Trophoblast cell (in vitro differentiated cells and primary cell): ENCODE data around the gene CD8B.

Experiments used
- DNase-seq, 2 donors: peaks; one replicate each; pipeline ENCODE4 v3.0.0-alpha.2; 2016
- H2AFZ ChIP-seq: 2 replicates; pipeline ENCODE4 v1.6.1; 2013; ENCODE audit warnings: low read length, moderate library complexity, mild to moderate bottlenecking; ENCODE audit not compliant: insufficient read depth, poor library complexity
- H2AK5ac ChIP-seq: 2 replicates; pipeline ENCODE4 v1.6.1; 2013; ENCODE audit warnings: mild to moderate bottlenecking, low read length
- H2BK120ac ChIP-seq: 2 replicates; pipeline ENCODE4 v1.6.1; 2013; ENCODE audit warnings: low read length, mild to moderate bottlenecking, moderate library complexity; ENCODE audit not compliant: insufficient read depth, poor library complexity
- H2BK12ac ChIP-seq: 2 replicates; pipeline ENCODE4 v1.6.1; 2013; ENCODE audit warnings: mild to moderate bottlenecking, low read length, moderate library complexity
- H2BK5ac ChIP-seq: 2 replicates; pipeline ENCODE4 v1.6.1; 2013; ENCODE audit warnings: low read length, low read depth, moderate library complexity, mild to moderate bottlenecking; ENCODE audit not compliant: poor library complexity
- H3K14ac ChIP-seq: 2 replicates; pipeline ENCODE4 v1.6.1; 2013; ENCODE audit warnings: mild to moderate bottlenecking, low read length
- H3K18ac ChIP-seq: 2 replicates; pipeline ENCODE4 v1.6.1; 2013; ENCODE audit warnings: mild to moderate bottlenecking, low read length
- H3K23ac ChIP-seq: 2 replicates; pipeline ENCODE4 v1.6.1; 2013; ENCODE audit warnings: low read length
- H3K27ac ChIP-seq: 2 replicates; pipeline ENCODE4 v1.5.1; 2013; ENCODE audit warnings: low read depth, mild to moderate bottlenecking, inconsistent platforms, low read length, moderate library complexity
- H3K27me3 ChIP-seq: 2 replicates; pipeline ENCODE4 v1.6.1; 2013; ENCODE audit warnings: inconsistent platforms, mild to moderate bottlenecking, low read length, moderate library complexity; ENCODE audit not compliant: insufficient read depth
- H3K36me3 ChIP-seq, 2 experiments: 1 replicate in 1 of 2; 2 replicates in 1 of 2; pipeline ENCODE4 v1.6.1; 2013; ENCODE audit warnings: low read length in 2 of 2, mild to moderate bottlenecking in 2 of 2, moderate library complexity in 1 of 2; ENCODE audit not compliant: insufficient read depth in 2 of 2, control insufficient read depth in 1 of 2
- H3K4ac ChIP-seq: 2 replicates; pipeline ENCODE4 v1.6.1; 2013; ENCODE audit warnings: low read depth, mild to moderate bottlenecking, low read length, moderate library complexity
- H3K4me1 ChIP-seq, 2 experiments: 1 replicate in 1 of 2; 2 replicates in 1 of 2; pipeline ENCODE4 v1.6.1; 2013; ENCODE audit warnings: low read length in 2 of 2, mild to moderate bottlenecking in 2 of 2, moderate library complexity in 1 of 2; ENCODE audit not compliant: insufficient read depth in 2 of 2, control insufficient read depth in 1 of 2
- H3K4me2 ChIP-seq: 2 replicates; pipeline ENCODE4 v1.6.1; 2013; ENCODE audit warnings: inconsistent platforms, mild to moderate bottlenecking, low read length, moderate library complexity
- H3K4me3 ChIP-seq: 2 replicates; pipeline ENCODE4 v1.5.1; 2013; ENCODE audit warnings: mild to moderate bottlenecking, low read depth, low read length, inconsistent platforms
- H3K79me1 ChIP-seq: one replicate; pipeline ENCODE4 v1.6.1; 2013; ENCODE audit warnings: low read length
- H3K79me2 ChIP-seq: 2 replicates; pipeline ENCODE4 v1.6.1; 2013; ENCODE audit warnings: low read length, mild to moderate bottlenecking; ENCODE audit not compliant: control insufficient read depth, insufficient read depth, poor library complexity
- H3K9ac ChIP-seq: 2 replicates; pipeline ENCODE4 v1.6.1; 2013; ENCODE audit warnings: mild to moderate bottlenecking, low read length
- H3K9me3 ChIP-seq: 2 replicates; pipeline ENCODE4 v1.6.1; 2013; ENCODE audit warnings: low read depth, mild to moderate bottlenecking, control low read depth, inconsistent platforms, low read length; ENCODE audit not compliant: insufficient read depth
- H4K12ac ChIP-seq: 2 replicates; pipeline ENCODE4 v1.6.1; 2013; ENCODE audit warnings: low read depth, mild to moderate bottlenecking, low read length, moderate library complexity
- H4K8ac ChIP-seq: 2 replicates; pipeline ENCODE4 v1.6.1; 2013; ENCODE audit warnings: low read depth, mild to moderate bottlenecking, low read length, moderate library complexity
- H4K91ac ChIP-seq: one replicate; pipeline ENCODE4 v1.6.1; 2013; ENCODE audit warnings: low read depth, mild to moderate bottlenecking, low read length, moderate library complexity
- whole genome bisulfite sequencing: extraction: QIAGEN DNeasy Blood & Tissue Kit; methylation state at CpG from one replicate; pipeline ENCODE4 v1.1.7; 2013; ENCODE audit warnings: missing lambda C conversion rate; ENCODE audit not compliant: insufficient read length, insufficient coverage; ENCODE audit errors: extremely low coverage; 5-methylcytosine and 5-hydroxymethylcytosine counted together

Gene CD8B

GRCh38 chr2:86783615-86784339, 77.9 kb downstream of the CD8B start:
- no peaks in the 10 kb centered on the region for H3K4me1 ChIP-seq
- peaks cover 10% of the 10 kb centered on the region for H3K27me3 ChIP-seq
- H2BK12ac ChIP-seq = no peak overlapping the region
- no peaks in the 10 kb centered on the region for H3K79me1 ChIP-seq
- H3K4ac ChIP-seq = no peak overlapping the region
- H3K9me3 ChIP-seq = peaks cover 3% of the 10 kb centered on the region
- no peak overlapping the region for H2AFZ ChIP-seq
- H3K27ac ChIP-seq = no peak overlapping the region
- no peak overlapping the region for H2BK120ac ChIP-seq
- no peak overlapping the region for H4K8ac ChIP-seq
- no peak overlapping the region for H3K18ac ChIP-seq
- H2BK5ac ChIP-seq = no peak overlapping the region
- H4K12ac ChIP-seq = no peak overlapping the region
- H3K4me3 ChIP-seq = no peak overlapping the region
- no peak for DNase-seq
- H3K4me2 ChIP-seq = no peak overlapping the region
- no peak overlapping the region for H3K9ac ChIP-seq
- H2AK5ac ChIP-seq = no peak overlapping the region
- no peak overlapping the region for H4K91ac ChIP-seq
- no peaks in the 10 kb centered on the region for H3K36me3 ChIP-seq
- no peaks in the 10 kb centered on the region for H3K79me2 ChIP-seq
- no peak overlapping the region for H3K14ac ChIP-seq
- H3K23ac ChIP-seq = no peak overlapping the region
- no CpG with 5 or more reads among the region's 8 CpGs for WGBS

- H2BK5ac ChIP-seq = no peak overlapping the region
- WGBS = no CpG with 5 or more reads among the region's 7 CpGs
- H2AK5ac ChIP-seq = no peak overlapping the region
- no peak overlapping the region for H3K14ac ChIP-seq
- no peak overlapping the region for H2AFZ ChIP-seq
- H4K12ac ChIP-seq = no peak overlapping the region
- peaks cover 1% of the 10 kb centered on the region for H3K9me3 ChIP-seq
- H3K4me3 ChIP-seq = no peak overlapping the region
- no peaks in the 10 kb centered on the region for H3K79me2 ChIP-seq
- no peaks in the 10 kb centered on the region for H3K79me1 ChIP-seq
- no peak overlapping the region for H3K18ac ChIP-seq
- no peak overlapping the region for H3K23ac ChIP-seq
- no peak overlapping the region for H4K8ac ChIP-seq
- no peak overlapping the region for H3K4me2 ChIP-seq
- H3K9ac ChIP-seq = no peak overlapping the region
- H3K4me1 ChIP-seq = no peaks in the 10 kb centered on the region
- H3K27me3 ChIP-seq = peaks cover 3% of the 10 kb centered on the region
- no peak overlapping the region for H2BK120ac ChIP-seq
- no peak overlapping the region for H4K91ac ChIP-seq
- no peak overlapping the region for H2BK12ac ChIP-seq
- no peak for DNase-seq
- H3K4ac ChIP-seq = no peak overlapping the region
- H3K27ac ChIP-seq = no peak overlapping the region
- no peaks in the 10 kb centered on the region for H3K36me3 ChIP-seq
These were observed 78.9 kb downstream of the CD8B start for GRCh38 chr2:86782748-86783147.

- H3K9me3 ChIP-seq = peaks cover 1% of the 10 kb centered on the region
- no peak overlapping the region for H3K4ac ChIP-seq
- no peak overlapping the region for H4K8ac ChIP-seq
- H3K4me2 ChIP-seq = no peak overlapping the region
- H3K9ac ChIP-seq = no peak overlapping the region
- H3K18ac ChIP-seq = no peak overlapping the region
- no peak overlapping the region for H2AK5ac ChIP-seq
- H2BK5ac ChIP-seq = no peak overlapping the region
- no peaks in the 10 kb centered on the region for H3K36me3 ChIP-seq
- H2AFZ ChIP-seq = no peak overlapping the region
- no peak overlapping the region for H3K4me3 ChIP-seq
- no peaks in the 10 kb centered on the region for H3K79me2 ChIP-seq
- no peak overlapping the region for H2BK12ac ChIP-seq
- H3K4me1 ChIP-seq = no peaks in the 10 kb centered on the region
- H3K23ac ChIP-seq = no peak overlapping the region
- no peak for DNase-seq
- no peaks in the 10 kb centered on the region for H3K79me1 ChIP-seq
- H4K91ac ChIP-seq = no peak overlapping the region
- no peak overlapping the region for H2BK120ac ChIP-seq
- no peak overlapping the region for H4K12ac ChIP-seq
- no peak overlapping the region for H3K14ac ChIP-seq
- no peak overlapping the region for H3K27ac ChIP-seq
- no peaks in the 10 kb centered on the region for H3K27me3 ChIP-seq
- WGBS = no CpG with 5 or more reads among the region's 9 CpGs
These were observed 80.3 kb downstream of the CD8B start for GRCh38 chr2:86781363-86781762.

- Histone ChIP-seq H2BK12ac (no peak overlapping the region), H3K36me3 (no peaks in the 10 kb centered on the region), H3K23ac (no peak overlapping the region), H2BK120ac (no peak overlapping the region), H3K4me2 (no peak overlapping the region), H3K79me2 (no peaks in the 10 kb centered on the region), H2AK5ac (no peak overlapping the region), H2AFZ (no peak overlapping the region), H3K4me3 (no peak overlapping the region), H3K18ac (no peak overlapping the region), H4K8ac (no peak overlapping the region), H3K14ac (no peak overlapping the region), H2BK5ac (no peak overlapping the region), H4K12ac (no peak overlapping the region), H4K91ac (no peak overlapping the region), H3K79me1 (no peaks in the 10 kb centered on the region), H3K27me3 (no peaks in the 10 kb centered on the region), H3K9me3 (peaks cover 1% of the 10 kb centered on the region), H3K4ac (no peak overlapping the region), H3K9ac (no peak overlapping the region), H3K4me1 (no peaks in the 10 kb centered on the region), H3K27ac (no peak overlapping the region)
- no CpG with 5 or more reads among the region's 3 CpGs for WGBS
- no peak for DNase-seq
These were observed 81.7 kb downstream of the CD8B start for GRCh38 chr2:86779971-86780370.
